Measurements from ENCODE around the gene CNGB1.
"Not testable (repeated sequence)": the region's sequence is repeated elsewhere in the genome, so short reads cannot be mapped to it uniquely, and the experiment has no call there.

Gene CNGB1

DNA sequence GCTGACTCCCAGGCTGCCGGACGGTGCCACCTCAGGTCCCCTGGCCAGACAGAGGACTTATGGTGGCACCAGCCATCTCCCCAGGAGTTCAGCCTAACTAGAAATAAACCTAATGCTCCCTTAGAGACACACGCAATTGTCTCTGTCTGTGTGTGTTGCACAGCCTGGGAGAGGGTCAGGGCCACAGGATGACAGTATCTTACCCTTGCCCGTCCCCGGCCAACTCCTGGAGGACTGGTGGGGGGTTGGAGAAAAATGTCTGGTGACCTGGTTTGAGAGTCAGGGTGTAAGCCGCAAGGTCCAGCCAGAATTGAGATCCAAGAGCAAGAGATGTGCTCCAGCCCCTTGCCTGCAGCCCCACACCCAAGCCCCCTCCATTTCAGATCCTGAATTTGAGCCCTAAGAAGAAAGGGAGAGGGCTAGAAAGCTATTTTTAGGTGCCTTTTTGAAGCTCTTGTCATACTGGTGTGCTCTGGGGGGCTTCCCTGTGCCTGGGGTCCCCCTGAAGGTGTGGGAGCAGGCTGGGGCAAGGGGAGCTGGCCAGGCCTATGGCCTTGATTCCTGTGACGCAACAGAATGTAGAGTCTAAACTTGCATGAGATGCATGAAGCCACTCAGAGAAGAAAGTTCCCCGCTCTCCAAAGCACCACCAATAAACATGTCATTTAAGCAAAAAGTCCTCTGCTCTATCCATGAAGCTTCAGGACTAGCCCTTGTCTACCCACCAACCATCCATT lies 16.7 kb upstream of the CNGB1 start:
- Histone ChIP-seq H3K79me2 (ENCODE audit: control insufficient read depth, insufficient read depth, low read length, unreplicated experiment) (no peaks in the 10 kb centered on the region), H3K4me1 (ENCODE audit: control insufficient read depth, insufficient read depth, low read length, unreplicated experiment) (peaks cover 3% of the 10 kb centered on the region), H3K27ac (ENCODE audit: low read depth, low read length) (no peak overlapping the region), H2AFZ (ENCODE audit: low read length, unreplicated experiment) (no peak overlapping the region), H3K4me3 (ENCODE audit: low read depth, low read length) (no peak overlapping the region), H3K27me3 (ENCODE audit: insufficient read depth, low read length) (peaks cover 9% of the 10 kb centered on the region; the same call in 1 of the 2 replicates), H3K36me3 (ENCODE audit: insufficient read depth, low read length) (no peaks in the 10 kb centered on the region)

DNA sequence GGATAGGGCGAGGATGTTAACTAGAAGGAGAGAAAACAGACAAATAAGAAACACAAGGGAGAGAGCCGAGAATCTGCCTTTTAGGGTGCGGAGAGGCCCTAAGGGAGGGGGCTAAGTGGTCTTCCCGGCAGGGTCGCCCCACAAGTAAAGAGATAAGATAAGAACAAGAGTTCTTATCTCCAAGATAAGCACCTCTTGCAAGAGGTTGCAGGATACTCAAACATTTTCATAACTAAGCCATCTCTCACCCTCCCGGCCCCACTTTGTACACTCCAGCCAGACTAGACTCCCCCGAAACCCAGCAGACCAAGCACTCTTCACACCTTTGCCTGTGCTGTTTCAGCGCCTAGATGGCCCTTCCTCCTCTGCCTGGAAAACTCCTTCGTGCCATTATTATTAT lies 15.3 kb upstream of the CNGB1 start:
- no peaks in the 10 kb centered on the region for H3K79me2 ChIP-seq (ENCODE audit: control insufficient read depth, insufficient read depth, low read length, unreplicated experiment)
- H3K27ac ChIP-seq (ENCODE audit: low read depth, low read length), result no peak overlapping the region
- H3K36me3 ChIP-seq (ENCODE audit: insufficient read depth, low read length), result no peaks in the 10 kb centered on the region
- H3K4me1 ChIP-seq (ENCODE audit: control insufficient read depth, insufficient read depth, low read length, unreplicated experiment), result peaks cover 3% of the 10 kb centered on the region
- H3K27me3 ChIP-seq (ENCODE audit: insufficient read depth, low read length), result peaks cover 9% of the 10 kb centered on the region; the same call in 1 of the 2 replicates
- no peak overlapping the region for H2AFZ ChIP-seq (ENCODE audit: low read length, unreplicated experiment)
- no peak overlapping the region for H3K4me3 ChIP-seq (ENCODE audit: low read depth, low read length)

DNA sequence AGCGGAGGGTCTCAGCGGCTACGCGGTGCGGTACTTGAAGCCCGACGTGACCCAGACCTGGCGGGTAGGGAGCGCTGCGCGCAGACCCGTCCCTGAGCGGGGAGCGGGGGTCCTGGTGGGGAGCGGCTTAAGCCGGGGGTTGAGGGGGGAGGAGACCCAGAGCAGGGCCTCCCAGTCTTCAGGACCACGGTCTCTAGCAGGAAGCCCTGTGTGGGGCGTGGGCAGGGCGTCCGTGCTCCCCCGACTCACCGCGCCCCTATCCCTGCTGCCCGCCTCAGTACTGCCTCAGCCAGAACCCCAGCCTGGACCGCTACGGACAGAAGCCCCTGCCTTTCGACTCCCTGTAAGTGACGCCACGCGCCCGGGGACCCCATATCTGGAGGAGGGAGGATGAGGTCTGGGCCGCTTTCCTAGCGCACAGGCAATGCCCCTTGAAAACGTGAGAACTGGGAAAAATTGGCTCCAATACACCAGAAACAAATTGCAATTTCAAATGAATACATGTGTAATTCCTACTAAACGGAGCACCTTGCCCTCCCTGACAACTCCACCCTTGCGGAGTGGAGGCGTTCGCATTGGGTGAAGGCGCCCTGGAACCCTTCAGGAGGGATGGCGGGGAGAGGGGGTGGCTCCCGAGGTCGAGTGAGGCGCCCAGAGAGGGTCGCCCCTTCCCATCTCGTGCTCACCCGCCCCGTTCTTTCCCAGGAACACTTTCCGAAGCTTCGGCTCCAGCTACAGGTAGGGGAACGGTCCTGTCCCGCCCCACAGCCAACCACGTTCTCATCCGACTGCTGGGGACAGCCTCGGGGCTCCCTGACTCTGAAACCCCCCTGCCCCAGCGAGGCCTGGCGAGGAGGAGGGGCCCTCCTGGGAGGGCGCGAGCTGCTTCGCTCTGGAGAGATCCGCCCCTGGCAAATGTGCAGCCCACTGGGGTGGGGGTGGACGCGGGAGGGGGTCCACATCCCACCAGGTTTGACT lies 14.6 kb upstream of the CNGB1 start:
- no peaks in the 10 kb centered on the region for H3K36me3 ChIP-seq (ENCODE audit: insufficient read depth, low read length)
- peak overlapping the region; percentile 79 for H3K4me3 ChIP-seq (ENCODE audit: low read depth, low read length)
- peaks cover 3% of the 10 kb centered on the region for H3K4me1 ChIP-seq (ENCODE audit: control insufficient read depth, insufficient read depth, low read length, unreplicated experiment)
- H3K79me2 ChIP-seq (ENCODE audit: control insufficient read depth, insufficient read depth, low read length, unreplicated experiment), result no peaks in the 10 kb centered on the region
- peaks cover 9% of the 10 kb centered on the region; the same call in 1 of the 2 replicates for H3K27me3 ChIP-seq (ENCODE audit: insufficient read depth, low read length)
- no peak overlapping the region for H3K27ac ChIP-seq (ENCODE audit: low read depth, low read length)
- H2AFZ ChIP-seq (ENCODE audit: low read length, unreplicated experiment), result peak overlapping the region; percentile 84

DNA sequence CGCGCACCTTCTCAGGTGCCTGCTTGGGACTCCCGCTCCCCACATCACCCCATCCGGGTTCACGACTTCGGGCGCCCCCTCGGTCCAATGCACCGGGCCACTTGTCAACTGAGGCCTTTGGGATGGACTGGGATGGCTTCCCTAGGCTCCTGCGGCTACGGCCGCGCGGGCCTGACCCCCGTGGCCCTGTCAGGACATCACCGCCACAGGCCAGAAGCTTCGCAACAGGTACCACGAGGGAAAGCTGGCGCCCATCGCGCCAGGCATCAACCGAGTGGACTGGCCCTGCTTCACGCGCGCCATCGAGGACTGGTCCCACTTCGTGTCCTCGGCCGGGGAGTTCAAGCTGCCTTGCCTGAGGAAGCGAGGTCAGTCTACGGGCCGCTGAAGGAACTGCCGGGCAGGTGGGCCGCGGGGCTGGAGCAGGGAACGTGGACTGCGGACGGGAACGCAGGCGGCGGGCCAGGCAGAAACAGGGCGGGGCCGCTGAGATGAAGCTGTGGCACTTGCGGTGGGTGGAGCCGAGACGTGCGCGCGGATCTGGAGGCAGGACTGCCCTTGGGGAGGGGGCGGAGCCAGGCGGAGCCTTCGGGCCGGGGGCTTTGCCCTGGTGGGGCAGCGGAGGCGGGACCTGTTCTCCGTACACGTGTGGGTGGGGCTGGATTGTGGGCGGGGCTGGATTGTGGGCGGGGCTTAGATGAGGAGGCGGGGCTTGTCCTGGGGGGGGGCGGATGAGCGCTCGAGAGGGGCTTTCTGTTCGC lies 13.7 kb upstream of the CNGB1 start:
- Histone ChIP-seq H3K4me1 (ENCODE audit: control insufficient read depth, insufficient read depth, low read length, unreplicated experiment) (peaks cover 3% of the 10 kb centered on the region), H3K4me3 (ENCODE audit: low read depth, low read length) (peak overlapping the region; percentile 79), H3K79me2 (ENCODE audit: control insufficient read depth, insufficient read depth, low read length, unreplicated experiment) (no peaks in the 10 kb centered on the region), H3K27me3 (ENCODE audit: insufficient read depth, low read length) (peaks cover 9% of the 10 kb centered on the region; the same call in 1 of the 2 replicates), H3K27ac (ENCODE audit: low read depth, low read length) (no peak overlapping the region), H3K36me3 (ENCODE audit: insufficient read depth, low read length) (no peaks in the 10 kb centered on the region), H2AFZ (ENCODE audit: low read length, unreplicated experiment) (peak overlapping the region; percentile 84)

DNA sequence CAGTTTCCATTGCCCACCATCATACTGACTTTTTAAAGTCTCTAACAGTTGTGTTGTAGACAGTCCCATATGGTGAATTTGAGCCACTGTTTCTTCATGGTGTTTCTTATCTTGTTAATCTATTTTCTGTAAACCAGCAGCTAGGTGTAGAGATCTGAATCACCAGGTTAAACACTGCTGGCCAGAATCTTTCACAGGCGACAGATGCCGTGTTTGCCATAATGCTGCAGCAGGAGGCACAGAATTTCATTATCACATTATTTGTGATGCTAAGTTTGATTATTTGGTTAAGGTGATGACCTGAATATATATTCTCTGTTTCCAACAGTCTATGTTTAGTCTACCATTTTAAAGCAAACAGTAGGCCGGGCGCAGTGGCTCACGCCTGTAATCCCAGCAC lies 11.5 kb upstream of the CNGB1 start:
- Histone ChIP-seq H3K36me3 (ENCODE audit: insufficient read depth, low read length) (no peaks in the 10 kb centered on the region), H3K27ac (ENCODE audit: low read depth, low read length) (no peak overlapping the region), H3K4me3 (ENCODE audit: low read depth, low read length) (no peak overlapping the region), H3K4me1 (ENCODE audit: control insufficient read depth, insufficient read depth, low read length, unreplicated experiment) (peaks cover 3% of the 10 kb centered on the region), H2AFZ (ENCODE audit: low read length, unreplicated experiment) (no peak overlapping the region), H3K79me2 (ENCODE audit: control insufficient read depth, insufficient read depth, low read length, unreplicated experiment) (no peaks in the 10 kb centered on the region), H3K27me3 (ENCODE audit: insufficient read depth, low read length) (peaks cover 9% of the 10 kb centered on the region; the same call in 1 of the 2 replicates)

DNA sequence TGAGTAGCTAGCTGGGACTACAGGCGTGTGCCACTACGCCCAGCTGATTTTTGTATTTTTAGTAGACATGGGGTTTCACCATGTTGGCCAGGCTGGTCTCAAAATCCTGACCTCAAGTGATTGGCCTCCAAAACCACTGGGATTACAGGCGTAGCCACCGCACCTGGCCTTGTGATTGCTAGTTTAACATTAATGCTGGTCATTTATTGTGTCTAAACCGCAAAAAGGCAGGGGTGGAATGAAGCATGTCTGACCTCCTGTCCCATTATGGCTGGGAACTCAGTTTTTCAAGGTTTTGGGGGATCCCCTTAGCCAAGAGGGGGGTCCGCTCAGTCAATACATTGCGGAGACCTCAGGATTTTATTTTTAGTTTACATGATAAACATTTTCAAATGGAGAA lies 10.7 kb upstream of the CNGB1 start:
- Histone ChIP-seq H3K27ac (ENCODE audit: low read depth, low read length) (no peak overlapping the region), H3K27me3 (ENCODE audit: insufficient read depth, low read length) (peaks cover 9% of the 10 kb centered on the region; the same call in 1 of the 2 replicates), H2AFZ (ENCODE audit: low read length, unreplicated experiment) (no peak overlapping the region), H3K36me3 (ENCODE audit: insufficient read depth, low read length) (no peaks in the 10 kb centered on the region), H3K4me1 (ENCODE audit: control insufficient read depth, insufficient read depth, low read length, unreplicated experiment) (peaks cover 3% of the 10 kb centered on the region), H3K4me3 (ENCODE audit: low read depth, low read length) (no peak overlapping the region), H3K79me2 (ENCODE audit: control insufficient read depth, insufficient read depth, low read length, unreplicated experiment) (no peaks in the 10 kb centered on the region)

DNA sequence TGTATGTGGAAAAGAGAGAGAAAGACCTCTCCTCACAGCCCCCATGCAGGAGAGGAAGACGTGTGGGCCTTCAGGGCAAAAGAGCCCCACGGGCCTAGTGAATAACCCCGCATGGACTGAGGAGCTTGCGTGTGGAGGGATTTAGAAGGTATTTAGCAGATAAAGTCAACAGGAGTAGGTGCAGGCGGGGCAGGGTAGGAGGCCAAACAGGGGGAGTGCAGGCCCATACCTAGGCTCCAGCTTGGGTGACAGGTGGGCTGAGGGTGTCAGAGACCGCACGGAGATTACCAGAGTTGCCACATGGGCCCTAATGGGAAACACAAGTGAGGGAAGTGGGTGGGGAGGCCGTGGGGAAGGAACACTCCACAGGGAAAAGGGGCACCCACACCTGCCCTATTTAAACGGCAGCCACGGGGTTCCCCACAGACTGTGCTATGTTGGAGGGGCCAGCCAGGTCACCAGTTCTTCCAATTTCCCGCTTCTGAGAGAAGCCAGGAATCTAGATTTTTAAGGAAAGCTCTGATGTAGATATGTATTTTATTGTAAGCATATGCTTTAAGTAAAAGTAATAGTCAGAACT lies 8.2 kb upstream of the CNGB1 start:
- Histone ChIP-seq H3K27ac (ENCODE audit: low read depth, low read length) (no peak overlapping the region), H3K27me3 (ENCODE audit: insufficient read depth, low read length) (no peaks in the 10 kb centered on the region), H3K4me1 (ENCODE audit: control insufficient read depth, insufficient read depth, low read length, unreplicated experiment) (no peaks in the 10 kb centered on the region), H3K4me3 (ENCODE audit: low read depth, low read length) (no peak overlapping the region), H3K79me2 (ENCODE audit: control insufficient read depth, insufficient read depth, low read length, unreplicated experiment) (no peaks in the 10 kb centered on the region), H2AFZ (ENCODE audit: low read length, unreplicated experiment) (no peak overlapping the region), H3K36me3 (ENCODE audit: insufficient read depth, low read length) (no peaks in the 10 kb centered on the region)

GRCh38 chr16:57978070-57978465 lies 7.1 kb upstream of the CNGB1 start:
- not testable (repeated sequence) for H3K27me3 ChIP-seq (ENCODE audit: insufficient read depth, low read length); H3K4me1 ChIP-seq (ENCODE audit: control insufficient read depth, insufficient read depth, low read length, unreplicated experiment); H3K79me2 ChIP-seq (ENCODE audit: control insufficient read depth, insufficient read depth, low read length, unreplicated experiment); H3K27ac ChIP-seq (ENCODE audit: low read depth, low read length); H3K36me3 ChIP-seq (ENCODE audit: insufficient read depth, low read length); H3K4me3 ChIP-seq (ENCODE audit: low read depth, low read length); H2AFZ ChIP-seq (ENCODE audit: low read length, unreplicated experiment)

- Histone ChIP-seq H3K27ac (ENCODE audit: low read depth, low read length) (no peak overlapping the region), H3K4me1 (ENCODE audit: control insufficient read depth, insufficient read depth, low read length, unreplicated experiment) (no peaks in the 10 kb centered on the region), H3K79me2 (ENCODE audit: control insufficient read depth, insufficient read depth, low read length, unreplicated experiment) (no peaks in the 10 kb centered on the region), H2AFZ (ENCODE audit: low read length, unreplicated experiment) (no peak overlapping the region), H3K4me3 (ENCODE audit: low read depth, low read length) (no peak overlapping the region), H3K27me3 (ENCODE audit: insufficient read depth, low read length) (no peaks in the 10 kb centered on the region), H3K36me3 (ENCODE audit: insufficient read depth, low read length) (no peaks in the 10 kb centered on the region)
Measured at GRCh38 chr16:57977418-57978069, 6.6 kb upstream of the CNGB1 start.

Data from ACC112 (cell line).